SK-N-SH (cell line): ENCODE results near the gene SCTR. TPM values are rescaled to one million over a fixed set of nuclear protein-coding genes. Genes with fewer than 3 reads are reported as not detected.

Experiments
- CTCF ChIA-PET: fragments of 300-600, 350-600 bp; formaldehyde crosslinking; extraction: SDS; loops from one replicate; lab custom pipeline; 2021; lab: Yijun Ruan, JAX
- POLR2A ChIA-PET: fragments of 350-600 bp; sonication (Branson Sonifier 250); formaldehyde crosslinking; extraction: SDS; loops from one replicate; lab custom pipeline; 2020; ENCODE audit warnings: antibody characterized with exemption, inconsistent platforms; lab: Yijun Ruan, JAX
- DNase-seq: peaks from one replicate; pipeline ENCODE4 v3.0.0; 2012
- H2AFZ ChIP-seq: fragments of 200-600 bp; sonication (generic); 2 replicates; pipeline ENCODE4 v1.8.1; 2016; ENCODE audit warnings: antibody characterized with exemption, mild to moderate bottlenecking, low read depth
- H3F3A ChIP-seq: fragments of 200-600 bp; sonication (generic); replicated peaks from 2 replicates; pipeline ENCODE3; 2016; ENCODE audit warnings: antibody characterized with exemption, mild to moderate bottlenecking; ENCODE audit not compliant: insufficient read depth
- H3K27ac ChIP-seq, 2 experiments: fragments of 200-500 bp in 1 of 2; fragments of 200-600 bp in 1 of 2; sonication (Bioruptor generic) in 1 of 2; sonication (generic), shearing (Covaris generic) in 1 of 2; 2 replicates each; pipeline versions ENCODE4 v1.5.1 to v1.6.1; 2014 to 2016; ENCODE audit warnings: low read depth in 2 of 2, inconsistent platforms in 1 of 2, low read length in 1 of 2, mild to moderate bottlenecking in 1 of 2, mixed read lengths in 1 of 2
- H3K27me3 ChIP-seq: fragments of 200-600 bp; sonication (generic), shearing (Covaris generic); 2 replicates; pipeline ENCODE4 v1.6.1; 2016; ENCODE audit warnings: mixed run types; ENCODE audit not compliant: insufficient read depth
- H3K36me3 ChIP-seq, 2 experiments: fragments of 200-500 bp in 1 of 2; fragments of 200-600 bp in 1 of 2; sonication (Bioruptor generic) in 1 of 2; sonication (generic) in 1 of 2; replicated peaks in 1 of 2; 2 replicates each; pipeline versions ENCODE3 to v1.5.1; 2014 to 2016; ENCODE audit warnings: low read length in 1 of 2, mild to moderate bottlenecking in 1 of 2; ENCODE audit not compliant: insufficient read depth in 2 of 2, control insufficient read depth in 1 of 2
- H3K4me1 ChIP-seq, 2 experiments: fragments of 200-500 bp in 1 of 2; fragments of 200-600 bp in 1 of 2; sonication (Bioruptor generic) in 1 of 2; sonication (generic), shearing (Covaris generic) in 1 of 2; 2 replicates each; pipeline versions ENCODE4 v1.5.1 to v1.6.1; 2014 to 2016; ENCODE audit warnings: low read depth in 1 of 2, low read length in 1 of 2, mixed run types in 1 of 2; ENCODE audit not compliant: insufficient read depth in 2 of 2, control insufficient read depth in 1 of 2
- H3K4me2 ChIP-seq: fragments of 200-600 bp; sonication (generic), shearing (Covaris generic); 2 replicates; pipeline ENCODE4 v1.6.1; 2017; ENCODE audit warnings: mixed run types
- H3K4me3 ChIP-seq, 2 experiments: fragments of 200-500 bp in 1 of 2; fragments of 200-600 bp in 1 of 2; sonication (Bioruptor generic) in 1 of 2; sonication (generic), shearing (Covaris generic) in 1 of 2; 2 replicates each; pipeline versions ENCODE4 v1.5.1 to v1.8.1; 2014 to 2016; ENCODE audit warnings: low read depth in 2 of 2, inconsistent platforms in 1 of 2, low read length in 1 of 2, mild to moderate bottlenecking in 1 of 2, mixed read lengths in 1 of 2, moderate library complexity in 1 of 2
- H3K79me2 ChIP-seq: fragments of 200-600 bp; sonication (generic); 2 replicates; pipeline ENCODE4 v1.8.1; 2017; ENCODE audit warnings: mild to moderate bottlenecking; ENCODE audit not compliant: insufficient read depth
- H3K9ac ChIP-seq: fragments of 200-600 bp; sonication (generic); 2 replicates; pipeline ENCODE4 v1.6.1; 2017; ENCODE audit warnings: mixed run types
- H3K9me2 ChIP-seq: fragments of 200-600 bp; sonication (generic); 2 replicates; pipeline ENCODE4 v1.6.1; 2017; ENCODE audit warnings: mixed run types
- H3K9me3 ChIP-seq: fragments of 200-600 bp; sonication (generic); 2 replicates; pipeline ENCODE4 v1.6.1; 2017; ENCODE audit warnings: mixed run types, mild to moderate bottlenecking, moderate library complexity
- H4K20me1 ChIP-seq: fragments of 200-600 bp; sonication (generic); 2 replicates; pipeline ENCODE4 v1.6.1; 2017; ENCODE audit warnings: mild to moderate bottlenecking, mixed run types; ENCODE audit not compliant: insufficient read depth
- CHD2 ChIP-seq: fragments of 150-350 bp; IDR thresholded peaks from 2 replicates; pipeline ENCODE4 v1.6.1; 2018; ENCODE audit warnings: low read length; ENCODE audit not compliant: partially characterized antibody
- ELF1 ChIP-seq: IDR thresholded peaks from 2 replicates; pipeline ENCODE4 v1.4.0; 2012
- EZH2phosphoT487 ChIP-seq: fragments of 200-600 bp; sonication (generic); IDR thresholded peaks from 2 replicates; pipeline ENCODE4 v1.6.1; 2017; ENCODE audit warnings: low read depth, mixed run types, mild to moderate bottlenecking, antibody characterized with exemption, moderate library complexity, borderline replicate concordance
- FOXM1 ChIP-seq: IDR thresholded peaks from 2 replicates; pipeline ENCODE4 v1.4.0; 2012; ENCODE audit warnings: low read depth, mild to moderate bottlenecking
- GABPA ChIP-seq: IDR thresholded peaks from 2 replicates; pipeline ENCODE4 v1.4.0; 2012; ENCODE audit warnings: low read depth, mild to moderate bottlenecking
- IRF3 ChIP-seq: fragments of 150-350 bp; IDR thresholded peaks from 2 replicates; pipeline ENCODE4 v1.6.1; 2016; ENCODE audit warnings: mild to moderate bottlenecking, low read depth, low read length
- MAX ChIP-seq: IDR thresholded peaks from 2 replicates; pipeline ENCODE4 v1.4.0; 2012; ENCODE audit warnings: low read depth
- MEF2A ChIP-seq: IDR thresholded peaks from 2 replicates; pipeline ENCODE4 v1.4.0; 2012; ENCODE audit warnings: low read depth, borderline replicate concordance
- MXI1 ChIP-seq: IDR thresholded peaks from 2 replicates; pipeline ENCODE4 v1.6.1; 2012; ENCODE audit warnings: mild to moderate bottlenecking, low read depth, low read length, improper control_type of control experiment
- NFIC ChIP-seq: IDR thresholded peaks from 2 replicates; pipeline ENCODE4 v1.4.0; 2012; ENCODE audit warnings: borderline replicate concordance
- RAD21 ChIP-seq: IDR thresholded peaks from 2 replicates; pipeline ENCODE4 v1.6.1; 2012; ENCODE audit warnings: mild to moderate bottlenecking, low read length
- RXRA ChIP-seq: IDR thresholded peaks from 2 replicates; pipeline ENCODE4 v1.4.0; 2012; ENCODE audit warnings: low read depth, mild to moderate bottlenecking, borderline replicate concordance
- YY1 ChIP-seq: IDR thresholded peaks from 2 replicates; pipeline ENCODE4 v1.4.0; 2012; ENCODE audit warnings: low read depth, mild to moderate bottlenecking
- ZBTB33 ChIP-seq: IDR thresholded peaks from 2 replicates; pipeline ENCODE4 v1.4.0; 2012; ENCODE audit warnings: low read depth, borderline replicate concordance
- WGBS: methylation state at CpG from one replicate; pipeline ENCODE4 v1.1.6; 2017; ENCODE audit warnings: low lambda C conversion rate; 5-methylcytosine and 5-hydroxymethylcytosine counted together
- polyA plus RNA-seq, 3 experiments: library from polyadenylated mRNA; depleted of rRNA; stranded (reverse); fragments of >200 nt; gene quantifications; 2 replicates each; pipeline ENCODE4 v1.2.3, GENCODE V29; 2012

Gene SCTR
- polyA plus RNA-seq, 1 of the 3 experiments (the other 2 are of a cell fraction): not detected

GRCh38 chr2:119431155-119431975 lies 92.9 kb downstream of the SCTR start, which contains the start of gene TMEM37:
Gene TMEM37 (plus strand): TSS chr2:119431854. CDS start chr2:119431904, 50 bp downstream.
- H2AFZ ChIP-seq: peak within 1 kb of the TSS; percentile 74; the same call in 1 of the 2 replicates
- H3K27ac ChIP-seq: no peak within 1 kb of the TSS
- H3K27me3 ChIP-seq: peaks cover 12% of the 10 kb centered on the region; the same call in 1 of the 2 replicates
- WGBS: 27% methylated on average over 30 of the region's 72 CpGs
- H3K4me2 ChIP-seq: peak within 1 kb of the TSS; percentile 77
- TF ChIP-seq ELF1 (no peak), FOXM1 (no peak)
- no peaks in the 10 kb centered on the region for H3K9me2 ChIP-seq
- no peaks in the 10 kb centered on the region for H3K79me2 ChIP-seq
- DNase-seq: peak; percentile 85
- no peaks in the 10 kb centered on the region for H3F3A ChIP-seq
- H3K4me1 ChIP-seq: peaks cover 0 to 4% of the 10 kb centered on the region in 2 experiments; a peak in 2 of 4 replicates
- no peaks in the 10 kb centered on the region for H3K36me3 ChIP-seq
- CTCF ChIA-PET: interaction anchor here (0.8 to 3.6 kb wide), 5 partner anchors 18 to 87 kb away, joined by 3 to 16 read pairs (median 3); no protein-coding TSS in a partner anchor
- POLR2A ChIA-PET: no interaction called here
- no peak within 1 kb of the TSS for H3K9ac ChIP-seq
- peak within 1 kb of the TSS; percentile 38 to 44 for H3K4me3 ChIP-seq
- H3K9me3 ChIP-seq: no peaks in the 10 kb centered on the region
- H4K20me1 ChIP-seq: no peaks in the 10 kb centered on the region

- no peaks in the 10 kb centered on the region for H3K9me3 ChIP-seq
- H3K4me3 ChIP-seq: no peak overlapping the region
- no peaks in the 10 kb centered on the region for H3K9me2 ChIP-seq
- H3K27me3 ChIP-seq: peaks cover 4% of the 10 kb centered on the region
- H3K27ac ChIP-seq: no peak overlapping the region
- H3K79me2 ChIP-seq: no peaks in the 10 kb centered on the region
- no peak for TF ChIP-seq MEF2A
- TF ChIP-seq RXRA: no peak
- TF ChIP-seq EZH2phosphoT487: no peak
- no peak overlapping the region for H3K4me2 ChIP-seq
- WGBS: 92% methylated on average over 2 of the region's 5 CpGs
- H3F3A ChIP-seq: no peaks in the 10 kb centered on the region
- peaks cover 0 to 4% of the 10 kb centered on the region in 2 experiments; a peak in 2 of 4 replicates for H3K4me1 ChIP-seq
- H2AFZ ChIP-seq: no peak overlapping the region
- CTCF ChIA-PET: interaction anchor here (3.6 kb wide), 1 partner anchor 46 kb away, joined by 16 read pairs; no protein-coding TSS in a partner anchor
- POLR2A ChIA-PET: no interaction called here
- no peak overlapping the region for H3K9ac ChIP-seq
- no peaks in the 10 kb centered on the region for H3K36me3 ChIP-seq
- DNase-seq: no peak
- no peaks in the 10 kb centered on the region for H4K20me1 ChIP-seq
Observed at GRCh38 chr2:119430023-119430498, 94.2 kb downstream of the SCTR start.

GRCh38 chr2:119429225-119429981 lies 94.9 kb downstream of the SCTR start:
- Histone ChIP-seq H3K4me3 (no peak overlapping the region), H2AFZ (no peak overlapping the region), H4K20me1 (no peaks in the 10 kb centered on the region), H3K9me2 (no peaks in the 10 kb centered on the region), H3F3A (no peaks in the 10 kb centered on the region), H3K4me1 (peaks cover 0 to 4% of the 10 kb centered on the region in 2 experiments; a peak in 2 of 4 replicates), H3K79me2 (no peaks in the 10 kb centered on the region), H3K4me2 (no peak overlapping the region), H3K27ac (no peak overlapping the region), H3K9ac (no peak overlapping the region), H3K36me3 (no peaks in the 10 kb centered on the region), H3K27me3 (peaks cover 7% of the 10 kb centered on the region), H3K9me3 (no peaks in the 10 kb centered on the region)
- no peak for DNase-seq
- 81% methylated on average over 9 of the region's 10 CpGs for WGBS
- CTCF ChIA-PET: no interaction called here
- POLR2A ChIA-PET: no interaction called here
- no peak for TF ChIP-seq MXI1
- TF ChIP-seq ZBTB33: no peak
- TF ChIP-seq CHD2: no peak
- no peak for TF ChIP-seq RAD21
- TF ChIP-seq RXRA: no peak
- no peak for TF ChIP-seq MAX
- TF ChIP-seq EZH2phosphoT487: no peak
- TF ChIP-seq YY1: no peak
- no peak for TF ChIP-seq NFIC
- TF ChIP-seq IRF3: no peak
- TF ChIP-seq GABPA: no peak
